HG03097 (cell line): ENCODE data around the gene ZNF821.
A peak's percentile ranks its signal among the peaks of the same experiment; 100 is the strongest.
"Not testable (repeated sequence)": the region's sequence is repeated elsewhere in the genome, so short reads cannot be mapped to it uniquely, and the experiment has no call there.

ENCODE experiments used
- ATAC-seq: cut with Tn5 transposase; IDR thresholded peaks from one replicate; pipeline ENCODE4 v1.9.1; 2021; ENCODE audit not compliant: unreplicated experiment, low FRiP score

ZNF821 gene

DNA sequence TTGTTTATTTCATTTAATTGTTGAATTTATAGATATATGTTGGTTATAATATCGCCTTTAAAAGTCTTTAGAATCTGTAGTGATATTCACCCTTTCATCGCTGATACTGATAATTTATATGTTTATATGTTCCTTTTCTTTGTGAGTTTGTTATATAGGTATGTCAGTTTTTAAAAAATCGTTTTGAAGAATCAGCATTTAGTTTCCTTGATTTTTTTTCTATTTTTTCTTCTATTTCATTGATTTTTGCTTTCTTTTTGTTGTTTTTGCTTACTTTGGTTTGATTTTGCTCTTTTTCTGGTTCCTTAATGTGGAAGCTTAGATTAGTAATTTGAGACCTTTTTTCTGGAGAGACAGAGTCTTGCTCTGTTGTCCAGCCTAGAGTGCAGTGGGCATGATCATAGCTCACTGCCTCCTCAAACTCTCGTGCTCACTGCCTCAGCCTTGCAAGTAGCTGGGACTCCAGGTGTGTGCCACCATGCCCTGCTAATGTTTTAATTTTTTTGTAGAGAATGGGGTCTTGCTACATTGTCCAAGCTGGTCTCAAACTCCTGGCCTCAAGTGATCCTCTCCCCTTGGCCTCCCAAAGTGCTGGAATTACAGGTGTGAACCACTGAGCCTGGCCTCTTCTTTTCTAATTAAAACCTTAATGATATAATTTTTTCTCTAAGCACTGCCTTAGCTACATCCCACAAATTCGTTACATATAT lies 18.8 kb upstream of the ZNF821 start:
- no peak for ATAC-seq

DNA sequence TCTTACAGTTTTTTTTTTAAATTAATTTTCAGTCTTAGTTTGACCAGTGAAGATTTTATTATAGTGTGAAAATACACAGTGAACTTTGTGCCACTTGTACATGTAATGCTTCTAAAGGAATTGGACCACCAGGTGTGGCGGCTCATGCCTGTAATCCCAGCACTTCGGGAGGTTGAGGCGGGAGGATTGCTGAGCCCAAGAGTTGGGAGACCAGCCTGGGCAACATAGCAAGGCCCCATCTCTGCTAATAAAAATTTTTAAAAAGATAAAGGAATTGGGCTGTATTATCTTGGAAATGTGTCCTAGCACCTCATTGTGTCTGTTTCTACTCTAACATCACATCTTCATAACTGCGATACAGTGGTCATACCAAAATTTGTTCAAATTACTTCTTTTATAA lies 15.2 kb upstream of the ZNF821 start:
- no peak for ATAC-seq

DNA sequence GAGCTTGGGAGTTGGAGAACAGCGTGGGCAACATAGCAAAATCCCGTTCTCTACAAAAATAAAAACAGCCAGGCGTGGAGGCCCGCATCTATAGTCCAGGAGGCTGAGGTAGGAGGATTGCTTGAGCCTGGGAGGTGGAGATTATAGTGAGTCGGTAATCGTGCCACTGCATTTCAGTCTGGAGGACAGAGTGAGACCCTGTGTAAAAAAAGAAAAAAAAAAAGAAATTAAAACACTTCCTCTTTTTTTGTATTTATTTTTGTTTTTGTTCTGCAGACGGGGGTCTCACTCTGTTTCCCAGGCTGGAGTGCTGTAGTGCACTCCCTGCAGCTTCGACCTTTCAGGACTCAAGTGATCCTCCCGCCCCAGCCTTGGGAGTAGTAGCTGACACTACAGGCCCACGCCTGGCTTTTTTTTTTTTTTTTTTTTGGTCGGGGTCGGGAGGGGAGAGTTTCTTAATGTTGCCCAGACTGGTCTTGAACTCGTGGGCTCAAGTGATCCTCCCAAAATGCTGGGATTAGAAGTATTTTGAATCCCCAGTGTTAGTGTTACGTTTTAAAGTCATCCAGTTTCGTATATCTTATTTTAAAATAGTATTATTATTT lies 12.9 kb upstream of the ZNF821 start:
- ATAC-seq: no peak

DNA sequence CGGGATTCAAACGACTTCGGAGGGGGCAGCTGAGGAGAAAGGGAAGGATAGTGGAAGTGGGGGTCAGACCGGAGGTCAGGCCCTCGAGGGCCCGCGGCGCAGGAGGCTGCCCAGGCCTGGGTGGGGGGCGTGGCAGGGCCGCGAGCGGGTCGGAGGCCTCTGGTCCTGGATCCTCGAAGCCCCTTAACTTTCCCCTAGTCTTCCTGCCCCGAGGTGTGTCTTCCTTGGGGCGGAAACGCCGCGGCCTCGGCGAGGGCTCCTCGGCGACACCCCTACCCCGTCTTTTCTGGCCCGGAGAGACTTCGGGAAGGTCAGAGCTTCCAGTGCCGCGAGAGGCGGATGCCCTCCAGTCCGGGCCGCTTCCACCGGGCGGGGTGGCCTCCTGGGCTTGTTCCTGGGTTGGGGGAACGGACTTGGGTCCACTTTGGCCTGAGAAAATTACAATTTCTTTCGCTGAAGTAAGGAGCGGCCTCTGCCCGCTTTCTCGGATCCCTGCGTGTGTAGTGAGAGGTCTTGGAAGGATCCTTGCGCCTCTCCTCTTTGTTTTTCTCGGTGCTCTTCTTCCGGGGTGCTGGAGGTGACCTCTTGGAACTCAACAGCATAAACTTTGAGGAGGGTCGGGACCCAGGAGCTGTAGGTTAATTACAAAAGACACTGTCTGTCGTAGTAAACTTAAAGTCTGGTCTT lies 11.8 kb upstream of the ZNF821 start:
- ATAC-seq: peak; percentile 9

DNA sequence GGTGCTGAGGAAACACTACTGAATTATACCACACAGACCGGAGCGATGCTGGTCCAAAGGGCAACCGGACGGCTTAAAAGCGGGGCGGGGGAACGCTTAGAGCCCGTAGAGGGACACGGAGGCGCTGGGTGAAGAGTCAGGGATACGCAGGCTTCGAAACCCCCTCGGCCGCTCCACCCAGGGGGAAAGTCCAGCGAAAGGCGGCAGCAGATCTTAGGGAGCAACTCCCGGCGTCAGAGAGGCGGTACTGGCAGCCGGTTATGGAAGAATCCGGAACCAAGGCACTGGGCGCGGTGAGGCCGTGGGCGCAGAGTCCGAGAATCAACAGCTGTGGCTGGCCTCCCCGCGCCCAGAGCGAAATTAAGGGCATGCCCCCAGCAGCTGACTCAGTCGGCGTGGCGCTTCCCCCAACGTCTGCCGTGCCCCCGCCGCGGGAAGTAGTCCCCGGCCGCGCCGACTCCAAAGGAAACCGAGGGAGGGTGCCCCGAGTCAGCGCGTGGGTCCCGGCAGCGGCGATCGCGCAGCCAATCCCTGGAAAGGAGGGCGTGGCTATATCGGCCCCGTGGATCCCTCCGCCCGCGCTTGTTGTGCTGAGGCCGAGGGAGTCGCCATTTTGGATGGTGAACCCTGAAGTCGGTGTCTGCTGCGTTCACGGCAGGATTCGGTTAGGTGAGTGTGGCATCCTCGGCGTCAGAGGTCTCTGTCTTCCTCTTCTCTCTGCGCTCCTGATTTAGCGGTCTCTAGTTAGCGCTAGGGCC lies 11.1 kb upstream of the ZNF821 start, which contains the start of gene IST1:
TSS of gene IST1 (plus strand) at position 611 of the 758 bp plus-strand sequence. CDS start 20,110 bp downstream, outside the sequence.
- ATAC-seq: peak; percentile 86

DNA sequence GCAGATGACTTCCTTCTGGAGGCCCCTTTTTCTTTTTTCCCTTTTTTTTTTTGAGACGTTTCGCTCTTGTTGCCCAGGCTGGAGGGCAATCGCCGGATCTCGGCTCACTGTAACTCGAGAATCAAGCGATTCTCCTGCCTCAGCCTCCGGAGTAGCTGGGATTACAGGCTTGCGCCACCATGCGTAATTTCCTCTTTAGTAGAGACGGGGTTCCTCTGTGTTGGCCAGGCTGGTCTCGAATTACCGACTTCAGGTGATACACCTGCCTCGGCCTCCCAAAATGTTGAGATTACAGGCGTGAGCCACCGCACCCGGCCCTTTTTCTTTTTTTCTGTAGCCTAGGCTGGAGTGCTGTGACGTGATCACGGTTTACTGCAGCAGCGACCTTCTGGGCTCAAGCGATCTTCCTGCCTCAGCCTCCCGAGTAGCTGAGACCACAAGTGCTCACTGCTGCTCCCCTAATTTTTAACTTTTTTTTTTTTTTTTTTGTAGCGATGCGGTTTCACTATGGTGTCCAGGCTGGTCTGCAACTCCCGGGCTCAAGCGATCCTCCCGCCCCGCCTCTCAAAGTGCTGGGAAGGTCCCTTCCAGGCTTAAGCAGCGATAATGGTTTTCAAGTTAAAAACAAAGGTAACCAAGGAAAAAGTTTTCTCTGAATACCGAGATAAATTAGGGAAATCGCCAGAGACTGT lies 10.4 kb upstream of the ZNF821 start:
- ATAC-seq: no peak

DNA sequence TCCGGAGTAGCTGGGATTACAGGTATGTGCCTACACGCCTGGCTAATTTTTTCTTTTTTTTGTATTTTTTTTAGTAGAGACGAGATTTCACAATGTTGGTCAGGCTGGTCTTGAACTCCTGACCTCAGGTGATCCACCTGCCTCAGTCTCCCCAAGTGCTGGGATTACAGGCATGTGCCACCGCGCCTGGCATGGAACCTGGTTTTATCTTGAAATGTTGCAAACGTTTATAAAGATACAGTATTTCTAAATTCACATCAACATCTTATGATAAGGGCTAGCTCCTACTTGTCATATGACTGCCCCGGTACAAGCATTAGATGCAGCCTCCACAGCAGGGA lies 9.9 kb upstream of the ZNF821 start:
- ATAC-seq: no peak

DNA sequence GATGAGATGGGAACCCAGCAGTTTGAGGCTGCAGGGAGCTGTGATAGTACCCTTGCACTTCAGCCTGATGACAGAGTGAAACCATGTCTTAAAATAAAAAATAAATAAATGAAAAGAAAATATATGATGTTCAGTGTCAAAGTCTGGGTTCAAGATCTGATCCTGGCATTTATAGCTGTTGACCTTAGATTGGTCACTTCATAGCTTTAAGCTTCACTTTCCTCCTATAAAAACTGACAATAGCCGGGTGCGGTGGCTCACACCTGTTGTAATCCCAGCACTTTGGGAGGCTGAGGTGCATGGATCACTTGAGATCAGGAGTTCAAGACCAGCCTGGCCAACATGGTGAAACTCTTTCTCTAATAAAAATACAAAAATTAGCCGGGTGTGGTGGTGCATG lies 5.2 kb upstream of the ZNF821 start:
- no peak for ATAC-seq

DNA sequence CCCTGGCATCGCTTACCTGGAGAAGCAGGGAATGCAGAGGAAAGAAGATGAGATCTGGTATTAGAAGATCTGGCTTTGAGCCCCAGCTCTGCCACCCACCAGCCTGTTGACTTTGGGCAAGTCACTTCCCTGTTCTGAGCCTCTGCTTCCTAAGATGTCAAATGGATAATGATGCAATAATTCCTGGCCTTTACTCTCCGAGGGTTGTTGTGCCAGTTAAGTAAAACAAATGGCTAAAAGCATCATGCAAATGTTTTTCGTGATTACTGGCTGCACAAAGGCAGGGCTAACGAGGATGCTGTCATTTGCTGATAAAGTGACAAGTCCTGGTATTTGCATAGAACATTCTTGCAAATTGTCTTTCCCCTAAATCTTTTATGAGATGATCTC lies 1.3 kb upstream of the ZNF821 start:
- ATAC-seq: no peak

DNA sequence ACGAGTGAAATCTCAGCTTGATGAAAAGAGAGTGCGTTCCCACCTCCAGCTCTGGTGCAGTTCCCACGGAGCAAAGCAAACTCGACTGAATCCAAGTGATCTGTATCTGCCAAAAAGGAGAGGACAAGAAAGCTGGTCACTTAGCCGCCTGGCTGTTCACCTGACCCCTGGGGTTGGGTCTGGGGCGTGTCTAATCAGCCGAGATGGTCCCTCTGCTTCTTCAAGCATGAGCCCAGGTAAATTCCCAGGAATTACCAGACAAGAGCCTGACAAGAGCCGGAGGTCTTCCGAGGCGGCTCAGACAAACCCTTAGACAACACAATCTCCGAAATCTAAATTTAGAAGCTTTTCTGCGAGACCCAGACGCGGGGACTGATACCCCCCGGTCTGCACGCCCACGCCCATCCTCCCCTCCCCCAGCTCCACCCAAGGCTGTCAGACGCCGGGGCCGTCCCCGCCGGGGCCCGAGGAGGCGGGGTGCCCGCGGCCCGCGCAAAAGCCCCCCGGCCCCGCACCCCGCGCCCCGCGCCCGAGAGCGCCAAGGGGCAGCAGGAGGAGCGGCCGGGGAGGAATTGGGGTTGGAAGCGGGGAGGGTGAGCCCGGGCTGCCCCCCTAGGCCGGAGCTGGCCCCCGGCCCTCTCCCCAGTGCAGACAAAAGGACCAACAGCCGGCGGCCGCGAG lies 674 bp downstream of the ZNF821 start:
- no peak for ATAC-seq

DNA sequence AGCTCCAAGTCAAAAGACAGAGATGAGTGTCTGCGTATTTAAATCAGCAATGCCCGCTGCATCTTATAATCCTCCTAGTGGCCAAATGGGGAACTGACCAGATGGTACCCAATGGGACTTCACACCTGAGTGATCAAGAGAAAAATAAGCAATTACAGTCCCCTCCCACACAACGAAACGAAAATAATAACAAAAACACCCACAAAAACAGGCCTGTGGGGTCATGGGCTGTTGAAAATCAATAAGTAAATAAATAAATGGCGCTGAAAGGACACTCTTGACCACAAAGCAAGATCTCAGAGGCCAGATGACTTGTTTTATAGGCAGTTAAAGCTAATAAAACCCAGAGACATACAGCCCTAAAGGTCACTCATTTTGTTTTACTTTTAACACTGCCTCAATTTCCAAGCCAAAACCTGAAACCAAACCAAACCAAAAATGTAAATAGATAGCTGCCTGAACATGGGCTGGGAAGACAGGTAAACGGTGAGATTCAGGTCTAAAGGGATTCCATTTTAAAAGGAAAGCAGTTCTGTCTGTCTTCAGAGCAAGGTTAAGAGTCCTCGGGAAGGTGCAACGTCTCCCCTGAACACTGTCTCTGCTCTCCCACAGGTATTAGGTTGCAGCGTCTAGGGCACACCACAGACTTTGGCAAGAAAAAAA lies 1.3 kb downstream of the ZNF821 start:
- ATAC-seq: peak; percentile 50

DNA sequence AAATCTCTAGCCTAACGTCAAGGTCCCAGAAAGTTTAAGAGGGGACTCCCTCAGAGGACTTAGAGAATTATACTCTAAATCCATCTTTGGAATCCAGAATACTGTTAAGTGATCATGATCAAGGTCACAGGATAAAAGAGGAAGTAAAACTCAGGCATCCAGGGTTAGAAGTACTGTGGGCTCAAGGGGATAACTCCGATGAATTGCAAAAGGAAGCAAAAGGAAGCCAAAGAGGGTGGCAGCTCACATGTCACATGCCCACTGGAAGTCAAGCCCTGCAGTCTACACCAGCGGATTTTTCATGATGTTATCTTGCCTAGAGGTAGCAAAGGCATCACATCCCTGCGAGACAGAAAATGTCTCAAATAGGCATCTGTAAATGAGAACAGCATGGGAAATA lies 3.8 kb downstream of the ZNF821 start:
- ATAC-seq: no peak

DNA sequence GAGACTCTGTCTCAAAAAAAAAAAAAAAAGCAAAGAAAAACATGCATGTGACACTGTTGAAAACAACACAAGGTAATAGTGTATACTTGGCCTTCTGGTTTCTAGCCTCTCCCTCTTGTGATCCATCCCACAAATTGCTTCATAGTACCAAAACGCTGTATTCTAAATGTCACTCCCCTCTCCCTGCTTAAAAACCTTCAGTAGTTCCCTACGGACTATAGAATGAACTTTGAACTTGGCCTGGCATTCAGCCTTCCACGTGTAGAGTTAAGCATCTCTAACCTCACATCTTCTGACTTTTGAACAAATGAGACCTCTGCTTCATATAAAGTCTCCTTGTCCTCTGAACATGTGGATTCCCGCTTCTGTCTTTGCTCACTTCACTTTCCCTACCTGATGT lies 5.1 kb downstream of the ZNF821 start:
- no peak for ATAC-seq

DNA sequence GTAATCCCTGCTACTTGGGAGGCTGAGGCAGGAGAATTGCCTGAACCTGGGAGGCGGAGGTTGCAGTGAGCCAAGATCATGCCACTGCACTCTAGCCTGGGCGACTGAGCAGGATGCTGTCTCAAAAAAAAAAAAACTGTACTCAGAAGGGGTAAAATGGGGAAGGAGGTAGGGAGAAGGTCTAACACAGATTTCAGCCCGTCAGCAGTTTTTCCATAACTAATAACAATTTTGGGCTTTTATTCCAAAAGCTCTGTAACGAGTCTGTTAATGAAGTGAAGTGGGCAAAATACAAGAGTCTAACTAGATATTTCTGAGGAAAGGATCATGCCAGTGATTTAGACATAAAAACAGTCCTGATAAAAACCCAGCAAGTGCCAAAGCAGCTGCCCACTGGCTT lies 10.8 kb downstream of the ZNF821 start:
- ATAC-seq: no peak

DNA sequence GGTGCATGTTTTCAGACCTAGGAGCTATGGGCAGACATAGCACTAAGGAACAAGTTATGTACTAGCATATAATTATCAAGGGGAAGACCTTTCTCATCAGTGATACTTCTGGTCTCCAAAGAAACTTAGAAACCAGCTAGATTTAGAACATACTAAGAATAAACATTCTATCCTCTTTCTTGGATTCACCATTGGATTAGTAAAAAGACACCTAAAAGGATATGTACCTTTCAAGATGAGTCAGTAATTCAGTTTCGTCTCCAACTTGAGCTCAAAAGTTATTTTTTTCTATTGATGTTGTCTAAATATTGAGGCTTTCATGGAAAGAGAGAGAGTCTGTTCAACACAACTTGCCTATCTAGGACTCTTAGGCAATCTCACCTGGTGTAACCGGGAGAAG lies 13.2 kb downstream of the ZNF821 start:
- ATAC-seq: no peak

DNA sequence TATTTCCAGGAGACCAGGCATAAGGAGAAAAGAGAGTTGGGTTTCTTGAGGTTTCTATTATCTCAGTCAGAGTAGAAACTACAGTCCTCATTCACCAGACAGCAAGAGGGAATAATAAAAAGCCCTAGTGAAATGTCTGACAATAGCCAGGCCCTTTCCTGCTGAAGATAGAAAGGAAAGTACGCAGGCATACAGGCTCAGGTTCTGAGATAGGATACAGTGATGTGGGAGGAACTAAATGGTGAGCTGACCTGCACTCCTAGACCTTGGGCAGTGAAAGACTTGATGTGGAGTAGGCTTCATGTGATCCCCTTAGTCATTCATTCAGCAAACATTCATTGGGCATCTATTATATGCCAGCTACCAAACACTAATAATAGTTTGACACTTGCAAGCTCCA lies 14.9 kb downstream of the ZNF821 start:
- ATAC-seq: no peak

DNA sequence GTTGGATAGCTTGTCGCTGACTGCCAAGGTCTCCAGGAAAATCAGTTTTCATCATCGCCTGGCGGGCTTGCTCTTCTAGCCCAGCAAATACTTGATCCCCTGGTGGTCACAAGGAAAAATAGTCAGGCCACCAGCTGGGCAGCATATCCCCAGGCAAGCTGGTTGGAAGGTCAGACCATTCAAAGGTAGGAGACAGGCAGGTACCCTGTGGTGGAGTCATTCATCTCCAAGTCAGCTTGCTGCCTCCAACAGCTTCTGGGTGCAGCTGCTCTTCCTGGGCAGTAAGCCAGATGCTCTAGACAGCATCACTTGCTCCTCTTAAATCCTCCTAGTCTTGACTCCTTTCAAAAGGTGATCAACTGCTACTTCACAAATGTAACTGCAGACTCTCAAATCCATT lies 16.0 kb downstream of the ZNF821 start:
- no peak for ATAC-seq

DNA sequence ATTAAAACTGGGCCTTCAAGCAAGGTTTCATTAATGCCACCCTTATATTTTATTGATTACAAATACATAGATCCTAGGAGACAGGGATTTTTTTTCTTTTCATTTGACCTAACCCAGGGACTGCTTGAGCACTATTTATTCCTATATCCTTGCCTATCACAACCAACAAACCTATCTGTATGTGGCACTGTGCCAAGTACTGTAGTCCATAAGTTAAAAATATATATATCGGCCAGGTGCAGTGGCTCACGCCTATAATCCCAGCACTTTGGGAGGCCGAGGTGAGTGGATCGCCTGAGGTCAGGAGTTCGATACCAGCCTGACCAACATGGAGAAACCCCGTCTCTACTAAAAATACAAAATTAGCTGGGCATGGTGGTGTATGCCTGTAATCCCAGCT lies 16.8 kb downstream of the ZNF821 start:
- ATAC-seq: not testable (repeated sequence)

DNA sequence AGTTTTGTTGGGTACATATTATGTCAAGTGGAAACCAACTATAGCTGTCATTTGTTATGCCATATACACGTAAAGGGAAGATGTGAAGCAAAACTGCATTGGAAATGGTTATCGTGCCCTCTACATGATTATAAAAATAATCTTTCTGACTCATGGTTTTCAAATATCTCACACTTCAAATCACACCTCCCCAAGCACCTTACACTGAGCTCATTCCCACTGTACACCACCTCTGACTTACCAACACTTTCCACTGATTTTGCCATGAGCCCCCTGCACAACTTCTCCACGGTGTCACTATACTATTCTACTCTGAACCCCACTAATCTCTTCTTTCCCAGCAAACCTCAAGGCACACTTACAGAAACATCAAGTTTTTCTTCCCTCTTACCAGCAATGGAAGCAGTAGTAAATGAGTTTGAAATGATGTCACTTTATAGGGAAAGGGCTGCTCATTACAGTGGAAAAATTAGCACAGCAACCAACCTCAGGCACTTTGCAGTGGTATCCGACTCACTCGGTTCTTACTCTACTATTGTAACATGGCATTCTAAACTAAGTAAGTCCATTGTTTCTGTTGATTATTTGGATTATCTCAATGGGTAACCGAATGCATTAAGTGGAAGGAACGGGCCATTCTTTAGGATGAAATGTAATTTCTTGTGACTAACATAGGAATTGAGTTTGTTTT lies 18.7 kb downstream of the ZNF821 start:
- no peak for ATAC-seq
